ENCODE measurements around the gene B4GALT3. TPM values are rescaled to one million over a fixed set of nuclear protein-coding genes. Genes with fewer than 3 reads are reported as not detected.
"Not testable (repeated sequence)": the region's sequence is repeated elsewhere in the genome, so short reads cannot be mapped to it uniquely, and the experiment has no call there.

The B4GALT3 gene
- 15.3 and 23.1 TPM in 2 replicates for total RNA-seq (2012; rRNA removed)

DNA sequence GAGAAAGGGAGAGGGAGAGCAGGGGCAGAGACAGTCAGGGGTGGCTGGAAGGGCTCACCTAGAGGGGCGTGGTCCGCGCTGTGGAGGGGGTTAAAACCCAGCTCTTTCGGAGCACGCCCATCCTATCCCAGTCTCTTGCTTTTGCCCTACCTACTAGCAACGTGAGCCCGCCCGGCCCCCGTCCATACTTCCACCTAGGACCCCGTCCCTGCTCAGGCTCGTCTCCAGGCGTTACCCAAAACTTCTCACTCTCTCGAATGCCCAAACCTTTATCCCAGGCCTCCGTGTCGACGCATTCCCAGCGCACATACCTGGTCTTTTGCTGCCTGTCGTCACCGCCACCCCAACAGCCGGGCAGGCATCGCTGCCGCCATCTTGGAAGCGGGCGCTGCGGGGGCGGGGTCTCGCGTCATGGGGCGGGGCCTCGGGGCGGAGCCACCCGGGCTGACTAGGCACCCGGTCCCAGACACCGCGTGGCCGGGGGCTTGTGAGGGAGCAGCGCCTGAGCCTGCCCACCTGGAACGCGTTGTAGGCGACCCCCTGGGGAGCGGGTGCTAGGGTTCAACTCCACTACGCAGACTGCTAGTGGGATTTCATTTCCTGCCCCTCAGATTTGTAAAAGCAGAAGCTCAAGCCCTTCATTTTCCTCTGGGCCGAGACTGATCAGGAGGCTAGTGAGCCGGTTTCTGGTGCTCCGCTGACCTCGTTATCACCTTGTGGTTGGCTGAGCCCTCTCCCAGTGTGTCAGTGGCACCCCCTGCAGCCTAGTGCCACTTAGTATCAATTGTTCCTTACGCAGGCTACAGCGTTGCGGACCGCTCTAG lies at the start of gene B4GALT3:
B4GALT3 (minus strand) TSS at position 396 of the 824 bp plus-strand sequence. CDS start 1,447 bp downstream, outside the sequence.
- Histone ChIP-seq H3K4me2 (ENCODE audit: low read length) (peak within 1 kb of the TSS; percentile 95), H3K9ac (ENCODE audit: low read depth, low read length) (peak within 1 kb of the TSS; percentile 96), H3K4me1 (ENCODE audit: control insufficient read depth, insufficient read depth, low read length) (peaks cover 35% of the 10 kb centered on the region), H3K27me3 (ENCODE audit: control insufficient read depth, insufficient read depth, low read length) (no peaks in the 10 kb centered on the region), H3K4me3 (ENCODE audit: low read length) (peak within 1 kb of the TSS; percentile 99), H3K36me3 (ENCODE audit: insufficient read depth, low read length) (peaks cover 17% of the 10 kb centered on the region), H3K9me3 (replicated peaks; ENCODE audit: low read length) (no peaks in the 10 kb centered on the region)

DNA sequence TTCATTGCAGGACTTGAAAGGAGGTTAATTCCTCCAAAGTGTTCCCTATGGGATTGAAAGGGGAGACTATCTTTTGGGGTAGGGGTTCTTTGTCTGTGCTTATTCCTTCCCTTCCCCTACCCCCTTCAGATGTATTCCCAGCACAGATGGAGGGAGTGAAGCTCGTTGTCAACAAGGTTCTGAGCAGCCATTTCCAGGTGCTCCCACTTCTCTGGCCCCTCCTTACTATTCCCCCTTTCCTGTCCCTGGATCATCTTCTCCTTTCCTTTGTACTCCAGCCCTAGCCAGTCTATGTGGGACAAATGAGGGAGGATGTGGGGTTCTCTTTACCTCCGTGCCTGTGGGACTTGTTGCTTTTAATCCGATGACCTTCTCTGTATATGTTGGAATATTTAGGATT lies 49.5 kb upstream of the B4GALT3 start:
- Histone ChIP-seq H3K27me3 (ENCODE audit: control insufficient read depth, insufficient read depth, low read length) (no peaks in the 10 kb centered on the region), H3K4me3 (ENCODE audit: low read length) (peak overlapping the region; percentile 93), H3K9ac (ENCODE audit: low read depth, low read length) (peak overlapping the region; percentile 88), H3K4me1 (ENCODE audit: control insufficient read depth, insufficient read depth, low read length) (peaks cover 20% of the 10 kb centered on the region), H3K9me3 (replicated peaks; ENCODE audit: low read length) (no peaks in the 10 kb centered on the region), H3K4me2 (ENCODE audit: low read length) (peak overlapping the region; percentile 87), H3K36me3 (ENCODE audit: insufficient read depth, low read length) (peaks cover 19% of the 10 kb centered on the region)

DNA sequence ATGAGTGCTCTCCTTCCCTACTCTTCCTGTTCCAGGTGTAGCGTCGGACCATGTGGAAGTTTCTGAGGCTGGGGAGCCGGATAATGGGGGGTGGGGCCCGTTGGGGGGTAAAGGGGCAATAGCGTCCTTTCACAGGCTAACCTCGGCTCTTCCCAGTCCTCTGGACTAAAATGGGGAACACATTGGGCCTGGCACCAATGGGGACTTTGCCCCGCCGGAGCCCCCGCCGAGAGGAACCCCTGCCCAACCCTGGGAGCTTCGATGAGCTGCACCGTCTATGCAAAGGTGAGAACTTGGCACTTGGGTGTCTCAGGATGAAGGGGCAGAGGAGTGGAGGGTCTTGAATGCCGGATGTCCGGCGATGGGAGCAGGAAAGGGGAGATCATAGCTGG lies 49.0 kb upstream of the B4GALT3 start:
- Histone ChIP-seq H3K9me3 (replicated peaks; ENCODE audit: low read length) (no peaks in the 10 kb centered on the region), H3K27me3 (ENCODE audit: control insufficient read depth, insufficient read depth, low read length) (no peaks in the 10 kb centered on the region), H3K4me1 (ENCODE audit: control insufficient read depth, insufficient read depth, low read length) (peaks cover 20% of the 10 kb centered on the region), H3K4me2 (ENCODE audit: low read length) (peak overlapping the region; percentile 87), H3K9ac (ENCODE audit: low read depth, low read length) (peak overlapping the region; percentile 88), H3K36me3 (ENCODE audit: insufficient read depth, low read length) (peaks cover 19% of the 10 kb centered on the region), H3K4me3 (ENCODE audit: low read length) (peak overlapping the region; percentile 93)

- H3K9me3 ChIP-seq (replicated peaks; ENCODE audit: low read length): no peaks in the 10 kb centered on the region
- peaks cover 19% of the 10 kb centered on the region for H3K36me3 ChIP-seq (ENCODE audit: insufficient read depth, low read length)
- H3K4me3 ChIP-seq (ENCODE audit: low read length): peak within 1 kb of the TSS; percentile 93
- H3K4me2 ChIP-seq (ENCODE audit: low read length): peak within 1 kb of the TSS; percentile 87
- H3K4me1 ChIP-seq (ENCODE audit: control insufficient read depth, insufficient read depth, low read length): peaks cover 20% of the 10 kb centered on the region
- H3K27me3 ChIP-seq (ENCODE audit: control insufficient read depth, insufficient read depth, low read length): no peaks in the 10 kb centered on the region
- peak within 1 kb of the TSS; percentile 88 for H3K9ac ChIP-seq (ENCODE audit: low read depth, low read length)
Observed at GRCh38 chr1:161225534-161226319, 48.4 kb upstream of the B4GALT3 start, which contains the start of gene TOMM40L. TOMM40L (plus strand) TSS chr1:161226060; CDS start chr1:161226490, 430 bp downstream.

DNA sequence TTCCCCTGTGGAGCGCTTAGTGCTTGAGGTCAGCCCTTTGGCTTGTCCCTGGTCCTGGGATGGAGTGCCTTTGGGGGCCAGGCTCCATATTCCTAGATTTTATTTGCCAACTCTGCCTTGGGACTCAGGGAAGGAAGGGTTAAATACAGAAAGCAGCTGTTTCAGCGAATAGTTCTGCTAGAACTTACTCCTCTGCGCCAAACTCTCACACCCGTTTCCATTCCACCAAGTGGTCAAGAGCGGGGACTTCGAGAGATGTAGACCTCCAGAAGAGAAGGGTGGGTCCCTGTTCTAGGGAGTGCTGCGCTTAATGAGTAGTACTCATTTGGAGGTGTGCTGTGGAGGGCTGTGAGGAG lies 47.8 kb upstream of the B4GALT3 start:
- Histone ChIP-seq H3K9ac (ENCODE audit: low read depth, low read length) (peak overlapping the region; percentile 15), H3K9me3 (replicated peaks; ENCODE audit: low read length) (no peaks in the 10 kb centered on the region), H3K27me3 (ENCODE audit: control insufficient read depth, insufficient read depth, low read length) (no peaks in the 10 kb centered on the region), H3K36me3 (ENCODE audit: insufficient read depth, low read length) (peaks cover 19% of the 10 kb centered on the region), H3K4me3 (ENCODE audit: low read length) (peak overlapping the region; percentile 1), H3K4me2 (ENCODE audit: low read length) (peak overlapping the region; percentile 56), H3K4me1 (ENCODE audit: control insufficient read depth, insufficient read depth, low read length) (peaks cover 20% of the 10 kb centered on the region)

DNA sequence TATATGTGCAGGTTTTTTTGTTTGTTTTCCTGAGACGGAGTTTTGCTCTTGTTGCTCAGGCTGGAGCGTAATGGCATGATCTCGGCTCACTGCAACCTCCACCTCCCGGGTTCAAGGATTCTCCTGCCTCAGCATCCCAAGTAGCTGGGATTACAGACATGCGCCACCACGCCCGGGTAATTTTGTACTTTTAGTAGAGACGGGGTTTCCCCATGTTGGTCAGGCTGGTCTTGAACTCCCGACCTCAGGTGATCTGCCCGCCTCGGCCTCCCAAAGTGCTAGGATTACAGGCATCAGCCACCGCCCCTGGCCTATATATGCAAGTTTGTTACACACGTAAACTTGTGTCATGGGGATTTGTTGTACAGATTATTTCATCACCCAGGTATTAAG lies 47.4 kb upstream of the B4GALT3 start:
- not testable (repeated sequence) for H3K4me3 ChIP-seq (ENCODE audit: low read length); H3K9me3 ChIP-seq (replicated peaks; ENCODE audit: low read length); H3K9ac ChIP-seq (ENCODE audit: low read depth, low read length); H3K4me2 ChIP-seq (ENCODE audit: low read length); H3K27me3 ChIP-seq (ENCODE audit: control insufficient read depth, insufficient read depth, low read length)
- Histone ChIP-seq H3K4me1 (ENCODE audit: control insufficient read depth, insufficient read depth, low read length) (peaks cover 20% of the 10 kb centered on the region), H3K36me3 (ENCODE audit: insufficient read depth, low read length) (peaks cover 17% of the 10 kb centered on the region)

DNA sequence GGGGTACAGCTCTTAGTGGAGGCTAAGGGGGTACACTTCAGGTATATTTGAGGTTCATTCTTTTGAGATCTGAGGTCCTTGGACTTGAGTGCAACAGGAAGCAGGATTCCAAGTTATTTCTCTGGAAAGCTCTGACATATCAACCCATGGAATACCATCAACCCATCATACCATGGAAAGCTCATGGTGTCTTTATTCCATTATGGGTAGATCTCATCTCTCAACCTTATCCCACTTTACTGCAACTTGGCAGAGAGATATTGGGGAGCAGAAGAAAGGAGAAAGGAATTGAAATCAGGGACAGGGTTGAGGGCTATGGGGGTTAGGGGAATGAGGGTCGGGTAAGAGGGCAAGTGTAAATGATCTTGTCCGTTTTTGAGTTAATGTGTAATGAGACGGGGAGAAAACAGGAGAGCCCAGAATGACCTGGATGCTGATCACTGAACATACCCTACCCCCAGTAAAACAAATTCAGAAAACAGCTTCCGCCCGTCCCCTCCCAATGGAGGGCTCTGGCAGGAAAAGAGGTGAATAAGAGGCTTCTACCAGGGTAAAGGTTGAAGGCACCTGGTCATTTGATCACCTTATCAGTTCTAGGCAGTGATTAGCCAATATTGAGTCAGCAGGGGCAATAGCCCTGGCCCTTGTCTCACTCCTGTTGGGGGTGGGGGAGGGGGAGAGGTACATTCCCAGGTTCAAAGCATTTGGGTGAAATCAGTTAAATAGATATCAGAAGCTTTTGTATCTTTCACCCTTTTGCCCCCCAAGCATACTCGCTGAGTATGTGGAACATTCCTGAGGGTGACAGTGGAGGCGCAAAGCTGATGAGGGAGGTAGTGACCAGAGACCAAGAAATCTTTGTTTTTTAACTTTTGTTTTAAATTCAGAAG lies 46.7 kb upstream of the B4GALT3 start:
- H3K27me3 ChIP-seq (ENCODE audit: control insufficient read depth, insufficient read depth, low read length): no peaks in the 10 kb centered on the region
- peaks cover 10% of the 10 kb centered on the region for H3K36me3 ChIP-seq (ENCODE audit: insufficient read depth, low read length)
- H3K9ac ChIP-seq (ENCODE audit: low read depth, low read length): no peak overlapping the region
- H3K4me1 ChIP-seq (ENCODE audit: control insufficient read depth, insufficient read depth, low read length): peaks cover 20% of the 10 kb centered on the region
- no peak overlapping the region for H3K4me3 ChIP-seq (ENCODE audit: low read length)
- H3K9me3 ChIP-seq (replicated peaks; ENCODE audit: low read length): no peaks in the 10 kb centered on the region
- H3K4me2 ChIP-seq (ENCODE audit: low read length): no peak overlapping the region

DNA sequence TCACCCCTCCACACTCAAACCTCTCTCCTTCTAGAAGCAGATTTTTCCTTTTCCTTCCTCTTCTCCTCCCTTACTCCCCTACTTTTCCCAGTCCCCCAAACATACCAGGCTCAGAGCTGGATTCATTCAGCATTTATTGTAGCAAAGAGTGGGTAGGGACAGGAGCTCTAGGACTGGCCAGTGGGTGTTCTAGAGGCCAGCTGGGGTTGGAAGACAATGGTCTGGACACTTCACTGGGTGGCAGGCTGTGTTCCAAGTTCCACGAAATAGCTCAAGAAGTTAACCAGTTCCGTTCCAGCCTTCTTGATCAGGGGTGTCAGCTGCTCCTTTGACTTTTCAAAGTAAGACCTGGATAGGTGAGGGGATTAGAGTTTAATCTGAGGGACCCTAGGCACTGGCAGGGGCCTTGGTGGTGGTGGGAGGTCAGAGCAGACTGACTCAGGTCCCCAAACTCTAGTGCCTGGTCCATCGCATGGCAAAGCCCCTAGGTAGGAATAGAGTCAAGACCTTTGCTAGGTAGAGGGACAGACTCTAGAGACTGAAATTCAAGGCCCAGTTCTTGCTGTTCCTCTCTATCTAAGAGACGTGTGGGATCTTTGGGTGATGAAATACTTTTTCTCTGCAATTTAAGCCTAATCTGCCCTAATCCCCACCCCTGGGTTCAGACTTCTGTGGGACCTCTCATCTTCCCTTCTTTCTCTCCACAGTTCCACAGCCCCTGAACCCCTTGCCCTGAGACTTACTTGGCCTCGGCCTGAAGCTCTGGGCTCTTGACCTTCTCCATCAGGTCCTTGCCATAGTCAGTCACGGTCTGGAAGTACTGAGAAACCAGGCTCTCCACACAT lies 45.1 kb upstream of the B4GALT3 start:
- Histone ChIP-seq H3K36me3 (ENCODE audit: insufficient read depth, low read length) (no peaks in the 10 kb centered on the region), H3K27me3 (ENCODE audit: control insufficient read depth, insufficient read depth, low read length) (no peaks in the 10 kb centered on the region), H3K4me3 (ENCODE audit: low read length) (no peak overlapping the region), H3K9ac (ENCODE audit: low read depth, low read length) (no peak overlapping the region), H3K9me3 (replicated peaks; ENCODE audit: low read length) (no peaks in the 10 kb centered on the region), H3K4me1 (ENCODE audit: control insufficient read depth, insufficient read depth, low read length) (peaks cover 22% of the 10 kb centered on the region), H3K4me2 (ENCODE audit: low read length) (no peak overlapping the region)

GRCh38 chr1:161220002-161220401 lies 42.7 kb upstream of the B4GALT3 start:
- Histone ChIP-seq H3K4me1 (ENCODE audit: control insufficient read depth, insufficient read depth, low read length) (peaks cover 23% of the 10 kb centered on the region), H3K9me3 (replicated peaks; ENCODE audit: low read length) (no peaks in the 10 kb centered on the region), H3K27me3 (ENCODE audit: control insufficient read depth, insufficient read depth, low read length) (no peaks in the 10 kb centered on the region), H3K4me2 (ENCODE audit: low read length) (no peak overlapping the region), H3K4me3 (ENCODE audit: low read length) (no peak overlapping the region), H3K9ac (ENCODE audit: low read depth, low read length) (no peak overlapping the region), H3K36me3 (ENCODE audit: insufficient read depth, low read length) (peaks cover 4% of the 10 kb centered on the region)

GRCh38 chr1:161219078-161219892 lies 42.0 kb upstream of the B4GALT3 start:
- H3K4me1 ChIP-seq (ENCODE audit: control insufficient read depth, insufficient read depth, low read length): peaks cover 22% of the 10 kb centered on the region
- H3K36me3 ChIP-seq (ENCODE audit: insufficient read depth, low read length): peaks cover 7% of the 10 kb centered on the region
- H3K27me3 ChIP-seq (ENCODE audit: control insufficient read depth, insufficient read depth, low read length): no peaks in the 10 kb centered on the region
- no peak overlapping the region for H3K4me3 ChIP-seq (ENCODE audit: low read length)
- no peak overlapping the region for H3K9ac ChIP-seq (ENCODE audit: low read depth, low read length)
- no peaks in the 10 kb centered on the region for H3K9me3 ChIP-seq (replicated peaks; ENCODE audit: low read length)
- H3K4me2 ChIP-seq (ENCODE audit: low read length): no peak overlapping the region
